Naive thymus-derived CD8-positive, alpha-beta T cell (primary cell): ENCODE data around the gene MVB12B. TPM values are rescaled to one million over a fixed set of nuclear protein-coding genes. Genes with fewer than 3 reads are reported as not detected.

ENCODE experiments used
- ATAC-seq, 2 donors: fragments of 150-1000 bp; cut with Tn5 transposase in 1 of 2; sonication (Bioruptor Pico), chemical (Tn5 transposase) in 1 of 2; 1 replicate in 1 of 2; 2 replicates in 1 of 2; pipeline ENCODE4 v1.10.0; 2021; ENCODE audit warnings: mild to moderate bottlenecking in 2 of 2, moderate library complexity in 2 of 2
- POLR2A ChIA-PET: fragments of 350-600 bp; sonication (Branson Sonifier 250); formaldehyde crosslinking; loops from one replicate; lab custom pipeline; 2021; ENCODE audit warnings: antibody characterized with exemption; lab: Charles Lee
- DNase-seq, 10 donors: peaks; one replicate each; pipeline versions ENCODE4 v3.0.0 to v3.0.0-alpha.2; 2020 to 2022
- H3K27ac Mint-ChIP-seq, 10 donors: one replicate each; pipeline ENCODE4 v1.8.0; 2020 to 2022; ENCODE audit warnings: mild to moderate bottlenecking in 10 of 10, mixed read lengths in 10 of 10, moderate library complexity in 4 of 10, inconsistent platforms in 1 of 10
- H3K27me3 Mint-ChIP-seq, 5 donors: one replicate each; pipeline ENCODE4 v1.8.0; 2021 to 2022; ENCODE audit warnings: mixed read lengths in 5 of 5
- H3K36me3 Mint-ChIP-seq, 3 donors: one replicate each; pipeline ENCODE4 v1.8.0; 2020 to 2022; ENCODE audit warnings: mixed read lengths in 3 of 3, mild to moderate bottlenecking in 2 of 3, inconsistent platforms in 1 of 3
- H3K4me1 Mint-ChIP-seq, 4 donors: one replicate each; pipeline ENCODE4 v1.8.0; 2021 to 2022; ENCODE audit warnings: mixed read lengths in 4 of 4
- H3K4me3 Mint-ChIP-seq, 10 donors: one replicate each; pipeline ENCODE4 v1.8.0; 2020 to 2022; ENCODE audit warnings: mild to moderate bottlenecking in 10 of 10, mixed read lengths in 10 of 10, moderate library complexity in 6 of 10, inconsistent platforms in 1 of 10
- H3K9me3 Mint-ChIP-seq, 9 donors: one replicate each; pipeline ENCODE4 v1.8.0; 2020 to 2022; ENCODE audit warnings: mixed read lengths in 9 of 9, mild to moderate bottlenecking in 3 of 9, inconsistent platforms in 1 of 9, moderate library complexity in 1 of 9
- polyA plus RNA-seq, 3 donors: library from polyadenylated mRNA; unstranded; fragments of 300-500 nt; fragmentation: Illumina TruSeq; gene quantifications; one replicate each; pipeline ENCODE4 v1.2.3, GENCODE V29; 2021
- total RNA-seq, 8 experiments: library from RNA in 2 of 8; stranded (reverse) in 2 of 8; gene quantifications; one replicate each; pipeline ENCODE4 v1.2.3 and lab custom pipeline; 2021 to 2026

MVB12B gene
- total and polyA plus RNA-seq, 5 experiments from 2014 or later: 7.2 to 28.6 (median 12.5) TPM

GRCh38 chr9:126327006-126327713, 531 bp downstream of the MVB12B start:
- H3K27ac Mint-ChIP-seq: peak overlapping the region; percentile 66 to 97 (median 94)
- H3K36me3 Mint-ChIP-seq: peaks cover 0 to 5% (median 0%) of the 10 kb centered on the region in 3 donors
- peak overlapping the region; percentile 76 to 91 (median 85) for H3K4me3 Mint-ChIP-seq
- ATAC-seq (peak; percentile 57 to 62), DNase-seq (peak; percentile 21 to 67 (median 42))
- no peaks in the 10 kb centered on the region for H3K27me3 Mint-ChIP-seq
- POLR2A ChIA-PET: interaction anchor here (0.6 to 4.1 kb wide), 11 partner anchors 9 to 144 kb away, joined by 3 to 31 read pairs (median 5); no protein-coding TSS in a partner anchor
- peaks cover 34 to 58% (median 51%) of the 10 kb centered on the region in 4 donors for H3K4me1 Mint-ChIP-seq
- peaks cover 0 to 6% (median 0%) of the 10 kb centered on the region in 9 donors for H3K9me3 Mint-ChIP-seq

DNA sequence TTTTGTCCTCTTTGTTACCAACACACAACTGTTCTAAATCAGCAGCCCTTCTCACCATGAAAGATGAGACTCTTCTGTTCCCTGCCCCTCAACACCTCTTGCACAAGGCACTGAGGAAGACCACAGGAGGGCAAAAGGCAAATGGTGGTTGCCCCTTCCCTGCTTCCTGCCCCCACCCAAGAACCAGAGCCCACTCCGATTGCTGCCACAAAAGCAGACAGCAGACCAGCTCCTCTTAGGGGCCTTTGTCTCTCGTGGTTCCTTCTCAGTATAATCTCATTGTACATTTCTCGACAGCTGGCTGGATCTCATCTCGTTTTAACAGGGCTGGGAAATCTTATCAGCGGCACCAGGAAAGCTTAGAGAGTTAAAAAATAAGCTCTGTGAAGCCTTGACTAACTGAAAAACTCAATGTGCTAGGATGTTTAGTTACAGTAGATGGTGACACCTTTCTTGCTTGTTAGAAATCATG, 1.1 kb downstream of the MVB12B start:
- ATAC-seq (peak in 1 of 2 donors; percentile 1), DNase-seq (peak in 2 of 10 donors; percentile 24 to 44)
- Mint-ChIP-seq H3K4me1 (peaks cover 38 to 64% (median 55%) of the 10 kb centered on the region in 4 donors), H3K9me3 (peaks cover 0 to 6% (median 0%) of the 10 kb centered on the region in 9 donors), H3K27ac (peak overlapping the region; percentile 66 to 97 (median 94)), H3K4me3 (peak overlapping the region; percentile 76 to 91 (median 85)), H3K27me3 (no peaks in the 10 kb centered on the region), H3K36me3 (peaks cover 0 to 5% (median under 1%) of the 10 kb centered on the region in 3 donors)
- POLR2A ChIA-PET: interaction anchor here (0.6 to 4.1 kb wide), 10 partner anchors 9 to 144 kb away, joined by 3 to 31 read pairs (median 6); no protein-coding TSS in a partner anchor

GRCh38 chr9:126328407-126328806, 1.8 kb downstream of the MVB12B start:
- Mint-ChIP-seq H3K4me1 (peaks cover 39 to 67% (median 57%) of the 10 kb centered on the region in 4 donors), H3K27ac (peak overlapping the region; percentile 66 to 97 (median 94)), H3K9me3 (peaks cover 0 to 6% (median 0%) of the 10 kb centered on the region in 9 donors), H3K27me3 (no peaks in the 10 kb centered on the region), H3K36me3 (peaks cover 0 to 5% (median 2%) of the 10 kb centered on the region in 3 donors), H3K4me3 (peak overlapping the region; percentile 76 to 91 (median 85))
- POLR2A ChIA-PET: interaction anchor here (0.7 to 4.1 kb wide), 5 partner anchors 10 to 1090 kb away, joined by 3 to 31 read pairs (median 17); no protein-coding TSS in a partner anchor
- ATAC-seq: no peak
- no peak for DNase-seq

DNA sequence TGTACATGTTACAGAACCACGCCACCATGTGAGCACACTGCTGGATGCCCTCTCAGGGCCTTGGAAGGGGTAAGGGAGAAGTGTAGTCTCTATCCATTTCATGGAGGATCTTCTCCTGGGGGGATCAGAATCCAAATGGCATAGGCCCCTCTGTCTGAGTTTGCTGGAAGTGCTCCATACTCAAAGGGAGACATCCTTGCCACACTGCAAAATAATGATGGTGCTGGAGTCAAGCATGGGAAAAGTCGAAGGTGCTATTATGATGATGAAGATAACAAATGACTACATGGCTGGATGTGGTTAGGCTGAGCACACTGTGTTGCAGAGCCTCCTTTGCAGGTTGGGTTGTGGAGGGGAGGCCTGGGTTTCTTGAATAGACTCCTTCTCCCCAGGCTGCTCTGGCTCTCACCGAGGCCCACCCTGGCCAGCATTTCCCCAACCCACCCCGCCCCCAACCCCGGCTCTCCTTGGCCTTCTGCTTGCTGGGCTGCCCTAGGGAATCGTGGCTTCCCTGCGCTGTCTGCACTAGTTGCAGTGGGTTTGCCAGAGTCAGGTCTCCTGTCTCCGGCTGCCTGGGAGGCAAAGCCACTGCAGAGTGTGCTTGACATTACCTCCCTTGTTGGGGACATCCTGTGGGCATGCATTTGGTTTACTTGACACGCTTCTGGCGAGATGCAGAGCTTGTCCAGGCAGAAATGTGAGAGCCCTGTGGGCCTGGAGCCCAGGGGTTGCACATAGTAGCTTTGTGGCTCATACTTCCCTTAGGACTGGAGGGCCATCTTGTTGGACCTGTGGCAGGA, 3.0 kb downstream of the MVB12B start:
- Mint-ChIP-seq H3K4me3 (peak overlapping the region in 9 of 10 donors; percentile 39 to 82 (median 57)), H3K27me3 (no peaks in the 10 kb centered on the region), H3K36me3 (peaks cover 0 to 5% (median 0%) of the 10 kb centered on the region in 3 donors), H3K27ac (peak overlapping the region; percentile 4 to 94 (median 74)), H3K4me1 (peaks cover 42 to 76% (median 62%) of the 10 kb centered on the region in 4 donors), H3K9me3 (no peaks in the 10 kb centered on the region)
- POLR2A ChIA-PET: interaction anchor here (0.6 to 4.1 kb wide), 3 partner anchors 70 to 1465 kb away, joined by 4 to 25 read pairs (median 17); no protein-coding TSS in a partner anchor
- DNase-seq (peak in 3 of 10 donors; percentile 32 to 40 (median 37)), ATAC-seq (peak; percentile 31 to 33)

DNA sequence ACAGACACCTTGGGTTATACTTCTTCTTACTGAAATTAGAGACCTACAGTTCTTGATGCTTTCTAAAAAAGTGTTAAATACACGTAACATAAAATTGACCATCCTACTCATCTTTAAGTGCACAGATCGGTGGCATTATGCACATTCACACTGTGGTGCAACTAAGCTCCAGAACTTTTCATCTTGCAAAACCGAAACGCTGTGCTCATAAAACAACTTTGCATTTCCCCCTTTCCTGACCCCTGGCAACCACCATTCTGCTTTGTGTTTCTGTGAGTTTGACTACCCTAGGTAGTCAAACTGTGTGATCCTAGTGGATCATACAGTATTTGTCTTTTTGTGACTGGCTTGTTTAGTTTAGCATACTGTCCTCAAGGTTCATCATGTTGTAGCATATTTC, 3.9 kb downstream of the MVB12B start:
- POLR2A ChIA-PET: no interaction called here
- peak overlapping the region in 9 of 10 donors; percentile 1 to 94 (median 66) for H3K27ac Mint-ChIP-seq
- H3K9me3 Mint-ChIP-seq: no peaks in the 10 kb centered on the region
- H3K4me3 Mint-ChIP-seq: peak overlapping the region in 8 of 10 donors; percentile 0 to 82 (median 46)
- H3K36me3 Mint-ChIP-seq: peaks cover 0 to 9% (median 0%) of the 10 kb centered on the region in 3 donors
- H3K4me1 Mint-ChIP-seq: peaks cover 45 to 82% (median 62%) of the 10 kb centered on the region in 4 donors
- DNase-seq: no peak
- ATAC-seq: no peak
- H3K27me3 Mint-ChIP-seq: no peaks in the 10 kb centered on the region

GRCh38 chr9:126331964-126332748, 5.5 kb downstream of the MVB12B start:
- Mint-ChIP-seq H3K27me3 (no peaks in the 10 kb centered on the region), H3K4me3 (peak overlapping the region in 6 of 10 donors; percentile 4 to 55 (median 42)), H3K9me3 (no peaks in the 10 kb centered on the region), H3K36me3 (peaks cover 0 to 12% (median 0%) of the 10 kb centered on the region in 3 donors), H3K4me1 (peaks cover 42 to 81% (median 59%) of the 10 kb centered on the region in 4 donors), H3K27ac (peak overlapping the region in 9 of 10 donors; percentile 21 to 85 (median 65))
- no peak for ATAC-seq
- POLR2A ChIA-PET: no interaction called here
- no peak for DNase-seq

GRCh38 chr9:126334721-126335621, 8.3 kb downstream of the MVB12B start:
- peaks cover 0 to 20% (median 0%) of the 10 kb centered on the region in 3 donors for H3K36me3 Mint-ChIP-seq
- ATAC-seq: no peak
- peaks cover 37 to 80% (median 52%) of the 10 kb centered on the region in 4 donors for H3K4me1 Mint-ChIP-seq
- peak overlapping the region in 2 of 10 donors; percentile 19 to 20 for H3K27ac Mint-ChIP-seq
- no peaks in the 10 kb centered on the region for H3K9me3 Mint-ChIP-seq
- no peaks in the 10 kb centered on the region for H3K27me3 Mint-ChIP-seq
- no peak overlapping the region for H3K4me3 Mint-ChIP-seq
- POLR2A ChIA-PET: no interaction called here
- DNase-seq: no peak

DNA sequence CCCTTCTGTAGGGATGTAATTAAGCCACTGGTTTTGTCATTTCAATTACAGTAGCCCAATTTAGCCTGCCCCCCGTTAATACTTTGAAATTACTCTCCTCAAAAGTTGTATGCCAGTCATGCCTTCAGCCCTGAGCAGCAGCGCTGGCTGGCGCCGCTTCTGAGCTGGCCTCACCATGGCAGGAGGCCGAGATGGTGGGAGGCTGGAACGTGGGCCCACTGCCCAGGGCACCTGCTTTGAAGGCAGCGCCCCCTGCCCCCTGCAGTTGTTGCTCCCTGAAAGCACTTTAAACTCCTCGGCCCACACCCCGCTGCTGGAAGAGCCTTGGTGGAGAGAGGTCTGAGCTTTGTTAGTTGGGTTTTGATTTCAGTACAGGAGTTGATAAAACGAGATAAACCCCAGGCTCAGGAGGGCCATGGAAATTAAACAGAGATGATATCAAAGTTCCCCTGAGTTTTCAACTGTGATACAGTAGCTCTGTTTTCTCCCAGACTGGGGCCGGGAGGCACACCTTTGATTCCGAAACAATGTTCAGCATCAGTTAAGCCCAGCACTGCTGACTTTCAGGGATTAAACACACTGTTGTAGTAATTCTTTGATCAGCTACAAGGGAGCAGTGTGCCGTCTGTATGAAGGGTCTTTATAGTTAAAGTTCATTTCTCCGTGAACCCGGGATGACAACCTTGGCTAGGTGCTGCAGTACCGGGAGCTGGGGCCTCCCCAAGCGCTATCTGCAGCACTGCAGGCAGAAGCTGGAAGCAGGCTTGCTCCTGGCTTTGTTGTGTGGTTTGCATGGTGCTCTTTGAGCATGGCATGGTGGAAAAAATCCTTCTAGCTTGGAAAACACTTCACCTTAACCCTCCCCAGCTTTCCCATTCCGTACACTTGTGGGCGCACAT, 9.5 kb downstream of the MVB12B start:
- POLR2A ChIA-PET: interaction anchor here (0.8 to 1.2 kb wide), 2 partner anchors 9 to 10 kb away, joined by 3 read pairs; partner anchors contain the start of gene MVB12B
- no peak for DNase-seq
- H3K4me3 Mint-ChIP-seq: peak overlapping the region in 1 of 10 donors; percentile 34
- H3K36me3 Mint-ChIP-seq: peaks cover 0 to 30% (median 6%) of the 10 kb centered on the region in 3 donors
- H3K27me3 Mint-ChIP-seq: no peaks in the 10 kb centered on the region
- no peak for ATAC-seq
- H3K27ac Mint-ChIP-seq: peak overlapping the region in 3 of 10 donors; percentile 17 to 74 (median 63)
- H3K4me1 Mint-ChIP-seq: peaks cover 27 to 69% (median 45%) of the 10 kb centered on the region in 4 donors
- H3K9me3 Mint-ChIP-seq: no peaks in the 10 kb centered on the region

- no peaks in the 10 kb centered on the region for H3K9me3 Mint-ChIP-seq
- POLR2A ChIA-PET: interaction anchor here (1.2 kb wide), 1 partner anchor 11 kb away, joined by 3 read pairs; no protein-coding TSS in a partner anchor
- peaks cover 0 to 37% (median 11%) of the 10 kb centered on the region in 3 donors for H3K36me3 Mint-ChIP-seq
- no peak overlapping the region for H3K4me3 Mint-ChIP-seq
- no peak for DNase-seq
- no peak for ATAC-seq
- H3K27ac Mint-ChIP-seq: peak overlapping the region in 2 of 10 donors; percentile 45 to 74
- H3K4me1 Mint-ChIP-seq: peaks cover 20 to 61% (median 39%) of the 10 kb centered on the region in 4 donors
- no peaks in the 10 kb centered on the region for H3K27me3 Mint-ChIP-seq
Observed at GRCh38 chr9:126336736-126337325, 10.2 kb downstream of the MVB12B start.
